MG63 (cell line): ENCODE results near the gene XPNPEP1. TPM values are rescaled to one million over a fixed set of nuclear protein-coding genes. Genes with fewer than 3 reads are reported as not detected.

Source experiments
- DNase-seq: peaks from one replicate; pipeline ENCODE4 v3.0.0-alpha.2; 2020
- H3K27me3 ChIP-seq: fragments of 250-450 bp; sonication (Bioruptor Pico); 2 replicates; pipeline ENCODE4 v1.5.1; 2020; ENCODE audit warnings: mild to moderate bottlenecking, moderate library complexity
- H3K36me3 ChIP-seq: fragments of 250-450 bp; sonication (Bioruptor Pico); 2 replicates; pipeline ENCODE4 v1.5.1; 2020; ENCODE audit warnings: mild to moderate bottlenecking, moderate library complexity
- H3K4me3 ChIP-seq: fragments of 250-450 bp; sonication (Bioruptor Pico); 2 replicates; pipeline ENCODE4 v1.5.1; 2020; ENCODE audit warnings: mild to moderate bottlenecking, moderate library complexity
- H3K9me3 ChIP-seq: fragments of 250-450 bp; sonication (Bioruptor Pico); 2 replicates; pipeline ENCODE4 v1.5.1; 2020; ENCODE audit warnings: mild to moderate bottlenecking, moderate library complexity
- total RNA-seq: library from RNA; depleted of rRNA; stranded (reverse); fragments of >200 nt; shearing (Covaris generic); gene quantifications from 2 replicates; pipeline ENCODE4 v1.2.3, GENCODE V29; 2014; ENCODE audit warnings: low replicate concordance; rRNA removed

XPNPEP1 gene
- total RNA-seq, 1 experiment from 2014 or later = 63.4 TPM

DNA sequence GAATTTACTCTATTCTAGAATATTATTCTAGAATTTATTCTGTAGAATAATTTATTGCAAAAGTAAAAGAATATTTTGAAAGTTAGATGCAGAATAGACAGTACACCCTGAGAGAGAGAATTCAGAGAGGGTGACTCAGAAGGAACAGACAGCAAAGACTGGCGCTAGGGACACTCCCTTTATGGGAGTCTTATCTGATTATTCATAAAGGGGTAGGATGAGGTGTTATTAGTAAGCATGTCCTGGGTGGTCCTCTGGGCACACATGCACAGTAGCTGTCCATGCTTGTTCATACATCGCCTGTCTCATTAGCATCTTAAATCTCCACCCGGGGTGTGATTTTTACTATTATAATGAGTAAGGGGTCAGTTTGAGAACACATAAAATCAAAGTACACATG lies 100.1 kb downstream of the XPNPEP1 start:
- no peaks in the 10 kb centered on the region for H3K27me3 ChIP-seq
- no peaks in the 10 kb centered on the region for H3K9me3 ChIP-seq
- H3K36me3 ChIP-seq = no peaks in the 10 kb centered on the region
- H3K4me3 ChIP-seq = no peak overlapping the region
- DNase-seq = no peak

DNA sequence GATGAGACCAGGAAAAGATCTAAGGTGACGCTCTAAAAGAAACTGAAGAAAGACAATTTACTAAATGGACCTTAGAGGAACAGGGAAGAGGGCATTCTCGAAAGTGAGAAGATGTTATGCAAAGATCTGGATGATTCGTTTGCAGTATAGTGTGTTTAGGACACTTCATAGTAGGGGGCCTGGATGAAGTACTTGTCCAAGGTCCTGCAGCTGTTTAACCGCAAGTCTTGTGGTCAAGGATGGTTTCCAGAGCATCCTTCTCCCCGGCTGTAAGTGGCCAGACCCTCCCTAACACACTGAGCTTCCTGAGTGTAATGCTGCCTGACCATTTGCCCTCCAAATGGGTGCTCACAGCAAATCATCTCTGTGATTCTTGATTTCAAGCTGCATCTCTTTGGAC lies 101.6 kb downstream of the XPNPEP1 start:
- DNase-seq = no peak

DNA sequence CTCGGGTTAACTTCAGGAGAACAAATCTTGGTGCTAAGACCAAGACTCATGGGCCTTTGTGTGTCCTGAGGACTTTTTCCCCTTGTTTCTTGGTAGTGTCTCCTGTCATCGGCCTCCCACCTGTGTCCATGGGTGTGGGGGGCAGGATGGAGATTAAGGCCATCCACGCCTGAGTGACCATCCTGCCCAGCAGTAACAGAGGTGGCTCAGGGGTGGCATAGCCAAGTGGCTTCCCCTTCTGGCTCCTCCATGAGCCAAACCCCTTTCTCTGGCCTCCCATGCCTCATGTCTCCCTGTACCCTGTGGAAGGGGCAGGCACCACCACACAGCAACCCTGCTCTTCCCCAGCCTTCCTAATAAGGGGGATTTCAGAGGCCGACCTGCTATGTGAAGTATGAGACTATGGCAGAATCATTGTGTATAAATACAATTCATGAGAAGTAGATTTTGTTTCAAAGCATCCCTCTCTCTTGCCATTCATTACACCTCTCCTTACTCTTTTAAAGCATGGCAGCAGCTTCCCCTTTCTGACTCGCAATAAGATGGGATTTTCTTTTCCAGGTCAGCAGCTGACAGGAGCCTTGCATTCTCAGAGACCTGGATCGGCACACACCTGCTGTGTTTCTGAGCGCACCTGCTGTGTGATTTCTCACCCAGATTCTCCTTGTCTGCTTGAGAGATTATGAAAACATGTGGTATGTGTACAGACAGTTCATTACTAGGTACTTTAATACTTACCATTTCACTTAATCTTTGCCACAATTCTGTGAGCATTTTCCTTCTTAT lies 102.5 kb downstream of the XPNPEP1 start:
- Histone ChIP-seq H3K36me3 (no peaks in the 10 kb centered on the region), H3K9me3 (no peaks in the 10 kb centered on the region), H3K4me3 (no peak overlapping the region), H3K27me3 (no peaks in the 10 kb centered on the region)
- DNase-seq = no peak

More for the DNA sequence above, 101.6 kb downstream of the XPNPEP1 start:
- Histone ChIP-seq H3K36me3 (no peaks in the 10 kb centered on the region), H3K27me3 (no peaks in the 10 kb centered on the region), H3K9me3 (no peaks in the 10 kb centered on the region), H3K4me3 (no peak overlapping the region)

DNA sequence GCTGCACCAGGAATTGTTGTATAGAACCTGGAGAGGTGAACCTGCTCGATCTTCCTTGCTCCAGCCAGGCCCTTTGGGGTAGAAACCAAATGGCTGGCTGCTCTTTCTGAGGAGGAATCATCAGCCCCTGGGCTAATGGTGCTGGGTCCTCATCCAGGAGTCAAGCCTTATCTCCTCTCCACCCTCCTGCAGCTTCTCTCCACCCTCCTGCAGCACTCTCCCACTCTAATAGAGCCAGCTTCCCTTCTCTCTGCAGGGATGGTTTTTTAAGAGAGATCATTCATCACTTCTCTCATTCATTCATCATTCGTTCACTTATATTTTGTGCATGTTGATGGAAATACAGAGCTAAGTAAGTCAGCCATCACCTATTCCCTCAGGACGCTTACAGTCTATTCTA lies 103.5 kb downstream of the XPNPEP1 start:
- Histone ChIP-seq H3K36me3 (no peaks in the 10 kb centered on the region), H3K9me3 (no peaks in the 10 kb centered on the region), H3K27me3 (no peaks in the 10 kb centered on the region), H3K4me3 (no peak overlapping the region)
- no peak for DNase-seq

Other genes starting within 250 kb of the XPNPEP1 start
- 14.1 and 40.2 TPM in 2 replicates for gene ADD3, start 84.5 kb upstream of the XPNPEP1 start, total RNA-seq